ENCODE measurements around the gene CDC25C. TPM values are rescaled to one million over a fixed set of nuclear protein-coding genes. Genes with fewer than 3 reads are reported as not detected.
"Not testable (repeated sequence)": the region's sequence is repeated elsewhere in the genome, so short reads cannot be mapped to it uniquely, and the experiment has no call there.

Gene CDC25C
- total RNA-seq, 1 donor from 2014 or later, result 2.7 TPM

- ATAC-seq, result peak; percentile 6
Observed at GRCh38 chr5:138344887-138345622, 13.5 kb upstream of the CDC25C start.

GRCh38 chr5:138340008-138340407 lies 8.4 kb upstream of the CDC25C start:
- no peak for ATAC-seq

- ATAC-seq, result no peak
Observed at GRCh38 chr5:138339464-138339863, 7.9 kb upstream of the CDC25C start.

GRCh38 chr5:138339091-138339456 lies 7.5 kb upstream of the CDC25C start:
- no peak for ATAC-seq

GRCh38 chr5:138338411-138339090 lies 6.9 kb upstream of the CDC25C start:
- peak; percentile 15 for ATAC-seq

- ATAC-seq, result peak; percentile 96
Observed at GRCh38 chr5:138337685-138338410, 6.2 kb upstream of the CDC25C start, which contains the start of gene FAM53C. TSS of gene FAM53C (plus strand) at chr5:138338266. CDS start at chr5:138341336, 3,070 bp downstream.

- ATAC-seq, result peak; percentile 53
Observed at GRCh38 chr5:138336952-138337684, 5.5 kb upstream of the CDC25C start.

- ATAC-seq, result no peak
Observed at GRCh38 chr5:138334867-138335447, 3.4 kb upstream of the CDC25C start.

GRCh38 chr5:138330813-138331448 lies 673 bp downstream of the CDC25C start:
- peak; percentile 1 for ATAC-seq

GRCh38 chr5:138318211-138318610 lies 13.4 kb downstream of the CDC25C start:
- ATAC-seq, result not testable (repeated sequence)

GRCh38 chr5:138316355-138316754 lies 15.2 kb downstream of the CDC25C start:
- ATAC-seq, result no peak

GRCh38 chr5:138315751-138316278 lies 15.8 kb downstream of the CDC25C start:
- ATAC-seq, result peak; percentile 13

- peak; percentile 50 for ATAC-seq
Observed at GRCh38 chr5:138305797-138306196, 25.8 kb downstream of the CDC25C start.

GRCh38 chr5:138303372-138303771 lies 28.2 kb downstream of the CDC25C start:
- no peak for ATAC-seq

- ATAC-seq, result no peak
Observed at GRCh38 chr5:138289296-138289695, 42.3 kb downstream of the CDC25C start.

- ATAC-seq, result no peak
Observed at GRCh38 chr5:138287246-138287645, 44.4 kb downstream of the CDC25C start.

- peak; percentile 74 for ATAC-seq
Observed at GRCh38 chr5:138282920-138283742, 48.5 kb downstream of the CDC25C start.

GRCh38 chr5:138280915-138281314 lies 50.7 kb downstream of the CDC25C start:
- ATAC-seq, result no peak

GRCh38 chr5:138276402-138277054 lies 55.1 kb downstream of the CDC25C start:
- ATAC-seq, result no peak

GRCh38 chr5:138275895-138276294 lies 55.7 kb downstream of the CDC25C start:
- no peak for ATAC-seq

All from esophagus mucosa (tissue), 1 donor.